HG02623 (cell line): ENCODE data around the gene C6orf120.

Source experiments
- ATAC-seq: cut with Tn5 transposase; IDR thresholded peaks from one replicate; pipeline ENCODE4 v1.9.1; 2021; ENCODE audit warnings: moderate library complexity; ENCODE audit not compliant: unreplicated experiment

Gene C6orf120

DNA sequence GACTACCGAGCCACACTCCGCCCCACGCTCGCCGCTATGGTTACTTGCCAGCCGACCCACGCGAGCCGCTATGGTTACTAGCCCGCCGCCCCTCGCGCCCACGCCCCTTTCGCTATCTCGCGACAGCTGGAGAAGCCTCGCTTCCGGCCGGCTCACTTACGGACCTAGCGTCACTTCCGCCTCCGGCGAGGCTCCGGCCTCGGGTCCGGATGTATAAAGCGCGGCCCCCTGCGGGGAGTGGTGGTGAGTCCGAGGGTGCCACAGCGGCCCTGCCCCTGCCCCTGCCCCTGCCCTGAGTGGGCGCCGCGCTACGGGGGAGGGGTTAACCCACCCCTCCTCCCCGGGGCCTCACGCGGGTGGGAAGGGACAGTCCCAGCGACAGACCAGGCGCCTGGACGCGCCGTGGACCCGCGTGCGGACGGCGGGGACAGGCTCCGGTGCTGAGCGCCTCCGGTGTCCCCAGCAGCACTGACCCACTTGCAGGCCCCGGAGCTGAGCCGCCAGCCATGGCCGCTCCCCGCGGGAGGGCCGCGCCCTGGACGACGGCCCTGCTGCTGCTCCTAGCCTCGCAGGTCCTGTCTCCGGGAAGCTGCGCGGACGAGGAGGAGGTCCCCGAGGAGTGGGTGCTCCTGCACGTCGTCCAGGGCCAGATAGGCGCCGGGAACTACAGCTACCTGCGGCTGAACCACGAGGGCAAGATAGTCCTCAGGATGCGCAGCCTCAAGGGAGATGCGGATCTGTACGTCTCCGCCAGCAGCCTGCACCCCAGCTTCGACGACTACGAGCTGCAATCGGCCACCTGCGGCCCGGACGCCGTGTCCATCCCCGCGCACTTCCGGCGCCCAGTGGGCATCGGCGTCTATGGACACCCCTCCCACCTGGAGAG, at the start of gene C6orf120, which contains the start of gene WDR27:
Gene C6orf120, plus strand, starts transcription at position 173 of the 886 bp plus-strand sequence. Its CDS starts 334 bp downstream, at position 507.
Gene WDR27, minus strand, starts transcription at position 76 of the 886 bp plus-strand sequence. CDS start 13,024 bp downstream, outside the sequence.
- ATAC-seq: peak; percentile 94

DNA sequence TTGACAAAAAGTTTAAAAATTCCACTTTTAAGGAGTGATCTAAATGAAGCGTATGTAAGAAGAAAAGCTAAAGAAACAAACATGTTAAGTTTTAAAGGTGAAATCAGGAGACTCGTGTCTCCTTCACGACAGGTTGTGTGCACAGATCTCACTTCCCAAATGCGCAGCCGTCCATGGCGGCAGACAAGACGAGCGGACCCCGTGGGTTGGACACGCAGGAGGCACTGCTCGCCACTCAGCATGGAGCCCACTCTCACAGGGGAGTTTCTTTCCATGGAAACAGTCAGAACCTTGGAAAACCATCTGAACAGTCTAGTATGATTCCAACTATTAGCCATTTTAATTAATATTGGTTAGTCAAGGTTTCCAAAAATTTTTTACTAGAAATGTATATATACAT, 49.0 kb upstream of the C6orf120 start:
- ATAC-seq: no peak

DNA sequence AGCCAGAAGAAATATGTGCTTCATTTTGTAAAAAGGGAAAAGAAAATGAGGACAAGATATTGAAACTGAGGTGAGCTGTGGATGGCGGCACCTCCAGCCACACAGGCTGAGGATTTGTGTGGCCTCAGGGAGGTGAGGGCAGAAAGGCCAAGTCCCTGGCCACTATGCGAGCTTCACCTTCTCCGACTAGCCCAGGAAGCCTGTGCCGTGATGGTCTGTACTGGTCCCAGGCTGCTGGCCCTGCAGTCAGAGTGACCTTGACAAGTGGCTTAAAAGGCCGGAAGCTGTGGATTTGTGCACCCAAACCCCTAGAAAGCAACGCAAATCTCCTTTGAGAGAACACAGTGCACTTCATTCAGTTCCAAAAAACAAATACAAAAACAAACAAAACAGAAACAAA, 48.2 kb upstream of the C6orf120 start:
- ATAC-seq: no peak

GRCh38 chr6:169654598-169655391, 47.1 kb upstream of the C6orf120 start:
- peak; percentile 91 for ATAC-seq

DNA sequence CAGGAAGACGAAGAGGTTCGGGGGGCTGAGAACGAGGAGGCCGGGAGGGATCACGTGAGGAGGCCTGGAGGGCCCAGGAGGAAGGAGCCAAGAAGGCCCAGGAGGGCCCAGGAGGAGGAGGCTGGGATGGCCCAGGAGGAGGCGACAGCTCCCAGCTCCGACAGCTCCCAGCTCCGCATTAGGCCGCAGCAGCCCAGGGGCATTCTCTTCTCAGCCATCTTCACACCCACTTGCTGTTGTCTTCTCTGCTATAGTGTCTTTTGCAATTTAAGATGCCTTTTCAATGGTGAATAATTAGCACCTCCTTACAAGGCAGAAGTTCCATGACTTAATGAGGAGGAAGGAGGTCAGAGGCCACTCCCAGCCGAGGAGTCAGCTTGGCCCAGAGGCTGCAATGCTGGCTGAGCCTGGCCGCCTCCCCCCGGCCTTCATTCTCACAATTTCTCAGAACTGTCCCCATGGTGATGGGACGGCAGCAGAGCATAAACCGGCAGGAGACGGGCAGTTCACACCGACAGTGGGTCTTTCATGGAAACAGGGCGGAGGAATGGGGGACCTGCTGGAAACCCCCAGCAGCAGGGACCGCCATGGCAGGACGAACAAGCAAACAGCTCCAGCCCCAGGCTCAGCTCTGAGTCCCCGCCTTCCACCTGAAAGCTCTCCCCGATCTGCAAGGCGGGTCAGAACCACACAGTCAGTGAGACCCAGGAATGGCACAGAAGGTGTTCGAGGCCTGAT, 45.2 kb upstream of the C6orf120 start:
- ATAC-seq: no peak

DNA sequence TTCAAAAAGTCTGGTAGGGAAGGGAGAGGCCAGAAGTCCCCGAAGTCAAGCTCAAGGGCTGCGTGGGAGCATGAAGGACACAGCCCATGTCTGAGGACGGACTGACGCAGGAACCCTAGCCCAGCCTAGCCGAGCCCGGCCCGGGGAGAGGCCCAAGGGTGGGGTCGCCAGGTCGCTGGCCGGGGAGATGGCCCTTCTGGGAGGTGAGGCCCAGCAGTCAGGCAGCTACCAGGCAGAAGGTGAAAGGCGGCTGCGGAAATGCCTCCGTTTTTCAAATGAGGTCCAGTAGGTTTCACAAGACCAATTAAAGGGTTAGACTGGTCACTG, 44.7 kb upstream of the C6orf120 start:
- ATAC-seq: no peak

- ATAC-seq: no peak
Measured at GRCh38 chr6:169659820-169660610, 41.9 kb upstream of the C6orf120 start.

DNA sequence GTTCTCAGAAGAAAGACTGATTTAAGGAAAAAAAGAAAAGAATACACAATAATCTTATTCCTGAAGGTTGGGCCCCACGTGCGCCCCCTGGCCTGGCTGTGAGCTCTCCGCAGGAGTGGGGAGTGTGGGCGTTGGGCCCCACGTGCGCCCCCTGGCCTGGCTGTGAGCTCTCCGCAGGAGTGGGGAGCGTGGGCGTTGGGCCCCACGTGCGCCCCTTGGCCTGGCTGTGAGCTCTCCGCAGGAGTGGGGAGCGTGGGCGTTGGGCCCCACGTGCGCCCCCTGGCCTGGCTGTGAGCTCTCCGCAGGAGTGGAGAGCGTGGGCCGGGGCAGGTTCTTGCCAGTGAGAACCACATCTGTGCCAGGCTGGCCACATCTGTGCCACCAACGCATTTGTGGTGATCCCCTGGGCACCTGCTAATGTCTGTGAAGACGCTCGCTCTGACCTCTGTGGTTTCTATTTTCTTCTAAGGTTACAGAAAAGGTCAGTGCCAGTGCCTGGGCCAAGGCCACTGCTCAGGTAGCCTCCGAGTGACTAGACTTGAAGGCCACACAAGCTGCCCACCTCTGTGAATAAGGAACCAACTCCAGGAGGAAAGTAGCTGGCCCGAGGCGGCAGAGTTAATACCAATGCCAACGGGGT, 41.1 kb upstream of the C6orf120 start:
- no peak for ATAC-seq

- ATAC-seq: no peak
Measured at GRCh38 chr6:169661391-169661756, 40.6 kb upstream of the C6orf120 start.

- ATAC-seq: no peak
Measured at GRCh38 chr6:169663468-169663867, 38.5 kb upstream of the C6orf120 start.

DNA sequence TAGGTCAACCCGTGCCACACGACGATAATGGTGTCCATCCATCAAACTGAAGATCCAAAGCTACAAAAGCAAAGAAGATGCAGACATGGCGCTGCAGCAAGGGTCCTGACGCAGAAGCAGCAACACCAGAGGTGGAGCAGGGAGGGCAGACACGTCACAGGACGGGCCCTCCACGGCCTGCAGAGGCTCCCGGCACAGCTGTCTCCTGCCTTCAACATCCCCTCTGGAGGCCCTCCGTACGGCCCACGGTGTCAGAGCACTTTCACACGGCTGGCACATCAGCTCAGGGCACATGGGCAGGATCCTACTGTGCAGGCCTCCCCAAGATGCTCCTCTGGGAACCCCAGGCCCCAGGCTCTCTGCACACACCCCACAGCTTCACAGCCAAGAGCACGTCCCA, 37.7 kb upstream of the C6orf120 start:
- ATAC-seq: no peak

DNA sequence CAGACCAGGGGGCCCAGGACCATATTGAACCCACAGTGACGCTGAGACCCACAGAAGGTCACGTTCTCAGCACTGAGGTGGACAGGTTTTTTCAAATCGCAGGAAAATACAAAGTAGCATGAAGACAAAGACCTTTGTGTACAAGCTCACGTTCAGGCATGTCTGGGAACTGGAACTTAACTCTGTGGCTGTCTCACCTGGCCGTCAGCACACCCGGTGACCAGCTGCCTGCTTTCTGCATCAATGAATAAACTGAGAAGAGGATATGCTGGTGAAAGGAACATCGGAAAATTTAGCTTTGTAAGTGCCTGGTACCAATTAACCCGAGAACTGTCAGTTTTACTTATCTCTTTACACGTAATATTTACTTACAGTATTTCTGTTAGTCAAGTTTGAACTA, 36.6 kb upstream of the C6orf120 start:
- no peak for ATAC-seq

GRCh38 chr6:169666441-169666840, 35.5 kb upstream of the C6orf120 start:
- no peak for ATAC-seq

DNA sequence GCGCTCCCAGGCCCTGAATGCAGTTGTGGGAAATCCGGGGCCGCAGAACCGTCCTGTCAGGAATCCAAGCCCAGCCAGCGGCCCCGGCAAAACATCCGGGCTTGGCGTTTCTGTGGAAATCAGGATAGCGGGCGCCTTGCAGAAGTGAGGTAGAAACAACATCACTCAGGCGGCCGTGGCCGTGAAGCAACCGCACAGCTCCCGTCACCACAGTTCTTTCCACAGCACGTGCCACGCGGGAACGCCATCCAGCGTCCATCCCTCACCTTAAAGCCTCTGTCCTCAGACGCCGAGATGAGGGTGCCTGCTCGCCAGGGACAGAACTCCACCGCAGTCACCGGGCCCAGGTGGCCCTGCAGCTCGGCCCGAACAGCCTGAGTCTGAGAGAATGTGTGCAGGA, 34.2 kb upstream of the C6orf120 start:
- no peak for ATAC-seq

- no peak for ATAC-seq
Measured at GRCh38 chr6:169668203-169668847, 33.6 kb upstream of the C6orf120 start.

GRCh38 chr6:169669147-169669546, 32.8 kb upstream of the C6orf120 start:
- no peak for ATAC-seq

GRCh38 chr6:169669889-169670288, 32.0 kb upstream of the C6orf120 start:
- no peak for ATAC-seq

GRCh38 chr6:169671563-169671962, 30.4 kb upstream of the C6orf120 start:
- ATAC-seq: no peak

- no peak for ATAC-seq
Measured at GRCh38 chr6:169675011-169675410, 26.9 kb upstream of the C6orf120 start.

DNA sequence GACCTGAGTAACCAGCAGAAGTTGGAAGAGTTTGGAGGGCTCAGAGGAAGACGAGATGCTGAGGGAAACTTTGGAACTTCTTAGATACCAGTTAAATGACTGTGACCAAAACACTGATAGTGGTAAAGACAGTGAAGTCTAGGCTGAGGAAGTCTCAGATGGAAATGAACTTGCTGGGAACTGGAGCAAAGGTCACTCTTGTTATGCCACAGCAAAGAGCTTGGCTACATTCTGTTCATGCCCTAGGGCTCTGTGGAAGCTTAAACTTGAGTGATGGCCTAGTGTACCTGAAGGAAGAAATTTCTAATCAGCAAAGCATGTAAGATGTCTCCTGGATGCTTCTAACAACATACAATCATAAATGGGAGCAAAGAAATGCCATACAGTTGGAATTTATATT, 24.8 kb upstream of the C6orf120 start:
- ATAC-seq: no peak
